Ectodermal cell (in vitro differentiated cells): Measurements from ENCODE around the gene ASTL.

Source experiments
- H3K27ac ChIP-seq: 2 replicates; pipeline ENCODE4 v1.7.0; 2013; ENCODE audit warnings: mild to moderate bottlenecking, low read depth, low read length; ENCODE audit not compliant: insufficient read depth, poor library complexity, severe bottlenecking
- H3K27me3 ChIP-seq: 2 replicates; pipeline ENCODE4 v1.7.0; 2013; ENCODE audit warnings: mild to moderate bottlenecking, low read length; ENCODE audit not compliant: insufficient read depth, control insufficient read depth, poor library complexity, severe bottlenecking
- H3K36me3 ChIP-seq: one replicate; pipeline ENCODE4 v1.7.0; 2013; ENCODE audit warnings: low read length; ENCODE audit not compliant: control insufficient read depth, insufficient read depth
- H3K4me1 ChIP-seq: one replicate; pipeline ENCODE4 v1.7.0; 2013; ENCODE audit warnings: low read length; ENCODE audit not compliant: control insufficient read depth, insufficient read depth
- H3K4me3 ChIP-seq: 2 replicates; pipeline ENCODE4 v1.7.0; 2013; ENCODE audit warnings: low read depth, low read length, control low read depth; ENCODE audit not compliant: insufficient read depth
- H3K9me3 ChIP-seq: 2 replicates; pipeline ENCODE4 v1.7.0; 2013; ENCODE audit warnings: mild to moderate bottlenecking, low read length, moderate library complexity; ENCODE audit not compliant: control insufficient read depth
- WGBS, 2 experiments: methylation state at CpG; one replicate each; pipeline ENCODE4 v1.1.7; 2013; ENCODE audit warnings: missing lambda C conversion rate in 2 of 2; 5-methylcytosine and 5-hydroxymethylcytosine counted together

The ASTL gene

GRCh38 chr2:96174251-96175144 lies 36.2 kb upstream of the ASTL start:
- Histone ChIP-seq H3K27ac (no peak overlapping the region), H3K4me3 (no peak overlapping the region), H3K4me1 (no peaks in the 10 kb centered on the region), H3K36me3 (no peaks in the 10 kb centered on the region), H3K27me3 (no peaks in the 10 kb centered on the region), H3K9me3 (no peaks in the 10 kb centered on the region)
- WGBS, 2 experiments = 56% methylated on average over 8 of the region's 8 CpGs

- H3K4me1 ChIP-seq = no peaks in the 10 kb centered on the region
Measured at GRCh38 chr2:96171831-96172230, 33.5 kb upstream of the ASTL start.

GRCh38 chr2:96170626-96171025 lies 32.3 kb upstream of the ASTL start:
- WGBS, 2 experiments = 92 to 97% methylated on average over 3 of the region's 3 CpGs
- H3K9me3 ChIP-seq = no peaks in the 10 kb centered on the region
- no peak overlapping the region for H3K4me3 ChIP-seq
- H3K27me3 ChIP-seq = no peaks in the 10 kb centered on the region
- H3K36me3 ChIP-seq = no peaks in the 10 kb centered on the region
- H3K27ac ChIP-seq = no peak overlapping the region
- H3K4me1 ChIP-seq = no peaks in the 10 kb centered on the region

More at GRCh38 chr2:96171831-96172230, 33.5 kb upstream of the ASTL start:
- H3K36me3 ChIP-seq = no peaks in the 10 kb centered on the region
- 90 to 93% methylated on average over 15 of the region's 15 CpGs for WGBS, 2 experiments
- H3K4me3 ChIP-seq = no peak overlapping the region
- no peaks in the 10 kb centered on the region for H3K27me3 ChIP-seq
- no peak overlapping the region for H3K27ac ChIP-seq
- H3K9me3 ChIP-seq = no peaks in the 10 kb centered on the region

GRCh38 chr2:96169868-96170507 lies 31.7 kb upstream of the ASTL start:
- H3K27ac ChIP-seq = no peak overlapping the region
- 90 to 96% methylated on average over 2 of the region's 2 CpGs for WGBS, 2 experiments
- H3K4me3 ChIP-seq = no peak overlapping the region
- H3K36me3 ChIP-seq = no peaks in the 10 kb centered on the region
- H3K9me3 ChIP-seq = no peaks in the 10 kb centered on the region
- H3K4me1 ChIP-seq = no peaks in the 10 kb centered on the region
- H3K27me3 ChIP-seq = no peaks in the 10 kb centered on the region

- no peak overlapping the region for H3K4me3 ChIP-seq
- H3K4me1 ChIP-seq = no peaks in the 10 kb centered on the region
- no peaks in the 10 kb centered on the region for H3K27me3 ChIP-seq
- H3K27ac ChIP-seq = no peak overlapping the region
- no peaks in the 10 kb centered on the region for H3K36me3 ChIP-seq
- H3K9me3 ChIP-seq = no peaks in the 10 kb centered on the region
- 91 to 94% methylated on average over 6 of the region's 6 CpGs for WGBS, 2 experiments
Measured at GRCh38 chr2:96167407-96168013, 29.2 kb upstream of the ASTL start.

GRCh38 chr2:96164459-96165184 lies 26.3 kb upstream of the ASTL start:
- H3K4me3 ChIP-seq = no peak overlapping the region
- 70% methylated on average over 18 of the region's 18 CpGs for WGBS, 2 experiments
- no peaks in the 10 kb centered on the region for H3K36me3 ChIP-seq
- H3K9me3 ChIP-seq = no peaks in the 10 kb centered on the region
- no peaks in the 10 kb centered on the region for H3K27me3 ChIP-seq
- no peak overlapping the region for H3K27ac ChIP-seq
- H3K4me1 ChIP-seq = no peaks in the 10 kb centered on the region

- Histone ChIP-seq H3K4me1 (no peaks in the 10 kb centered on the region), H3K36me3 (no peaks in the 10 kb centered on the region), H3K27me3 (no peaks in the 10 kb centered on the region), H3K9me3 (no peaks in the 10 kb centered on the region), H3K4me3 (no peak overlapping the region), H3K27ac (no peak overlapping the region)
- 86 to 88% methylated on average over 13 of the region's 13 CpGs for WGBS, 2 experiments
Measured at GRCh38 chr2:96163768-96164429, 25.6 kb upstream of the ASTL start.

- WGBS, 2 experiments = 95% methylated on average over 5 of the region's 5 CpGs
Measured at GRCh38 chr2:96163415-96163767, 25.1 kb upstream of the ASTL start.

GRCh38 chr2:96161898-96162297 lies 23.6 kb upstream of the ASTL start:
- H3K4me1 ChIP-seq = peaks cover 5% of the 10 kb centered on the region
- no peaks in the 10 kb centered on the region for H3K9me3 ChIP-seq
- no peaks in the 10 kb centered on the region for H3K27me3 ChIP-seq
- H3K36me3 ChIP-seq = no peaks in the 10 kb centered on the region
- 85 to 89% methylated on average over 5 of the region's 5 CpGs for WGBS, 2 experiments
- H3K4me3 ChIP-seq = no peak overlapping the region
- no peak overlapping the region for H3K27ac ChIP-seq

More at GRCh38 chr2:96163415-96163767, 25.1 kb upstream of the ASTL start:
- Histone ChIP-seq H3K27ac (no peak overlapping the region), H3K36me3 (no peaks in the 10 kb centered on the region), H3K4me3 (no peak overlapping the region), H3K9me3 (no peaks in the 10 kb centered on the region), H3K27me3 (no peaks in the 10 kb centered on the region), H3K4me1 (no peaks in the 10 kb centered on the region)
